Measurements from ENCODE around the gene FERMT2. TPM values are rescaled to one million over a fixed set of nuclear protein-coding genes. Genes with fewer than 3 reads are reported as not detected.

FERMT2 gene
- total RNA-seq, 2 experiments from 2014 or later = 0.14 to 0.23 TPM

GRCh38 chr14:52951681-52952554, 1.1 kb upstream of the FERMT2 start:
- no peak for DNase-seq
- no peak for ATAC-seq (ENCODE audit: low read depth)
- Mint-ChIP-seq H3K4me3 (peak overlapping the region; percentile 22), H3K4me1 (peaks cover 17% of the 10 kb centered on the region), H3K27ac (no peak overlapping the region), H3K9me3 (no peaks in the 10 kb centered on the region), H3K27me3 (peaks cover 60% of the 10 kb centered on the region), H3K36me3 (no peaks in the 10 kb centered on the region)
- POLR2A ChIA-PET = no interaction called here

- no peaks in the 10 kb centered on the region for H3K36me3 Mint-ChIP-seq
These were observed 396 bp downstream of the FERMT2 start for GRCh38 chr14:52950410-52950897.

GRCh38 chr14:52949711-52950409, 990 bp downstream of the FERMT2 start:
- peaks cover 68% of the 10 kb centered on the region for H3K27me3 Mint-ChIP-seq
- ATAC-seq (ENCODE audit: low read depth) (no peak), DNase-seq (no peak)
- peaks cover 17% of the 10 kb centered on the region for H3K4me1 Mint-ChIP-seq
- H3K4me3 Mint-ChIP-seq = peak overlapping the region; percentile 88
- no peaks in the 10 kb centered on the region for H3K36me3 Mint-ChIP-seq
- no peaks in the 10 kb centered on the region for H3K9me3 Mint-ChIP-seq
- POLR2A ChIA-PET = no interaction called here
- no peak overlapping the region for H3K27ac Mint-ChIP-seq

More at GRCh38 chr14:52950410-52950897, 396 bp downstream of the FERMT2 start:
- DNase-seq (peak; percentile 52), ATAC-seq (ENCODE audit: low read depth) (peak; percentile 66)
- Mint-ChIP-seq H3K4me3 (peak overlapping the region; percentile 88), H3K4me1 (peaks cover 17% of the 10 kb centered on the region), H3K27ac (no peak overlapping the region), H3K27me3 (peaks cover 67% of the 10 kb centered on the region), H3K9me3 (no peaks in the 10 kb centered on the region)
- POLR2A ChIA-PET = no interaction called here

- Mint-ChIP-seq H3K27ac (no peak overlapping the region), H3K4me3 (peak overlapping the region; percentile 88), H3K4me1 (peaks cover 17% of the 10 kb centered on the region), H3K36me3 (no peaks in the 10 kb centered on the region), H3K27me3 (peaks cover 67% of the 10 kb centered on the region), H3K9me3 (no peaks in the 10 kb centered on the region)
- DNase-seq (no peak), ATAC-seq (ENCODE audit: low read depth) (no peak)
- POLR2A ChIA-PET = interaction anchor here (1.1 kb wide), 1 partner anchor 21 kb away, joined by 3 read pairs; no protein-coding TSS in a partner anchor
These were observed 1.6 kb downstream of the FERMT2 start for GRCh38 chr14:52949249-52949648.

GRCh38 chr14:52948836-52949235, 2.0 kb downstream of the FERMT2 start:
- DNase-seq (no peak), ATAC-seq (ENCODE audit: low read depth) (no peak)
- Mint-ChIP-seq H3K9me3 (no peaks in the 10 kb centered on the region), H3K4me1 (peaks cover 17% of the 10 kb centered on the region), H3K4me3 (no peak overlapping the region), H3K27ac (no peak overlapping the region), H3K27me3 (peaks cover 66% of the 10 kb centered on the region), H3K36me3 (no peaks in the 10 kb centered on the region)
- POLR2A ChIA-PET = interaction anchor here (1.1 kb wide), 1 partner anchor 22 kb away, joined by 3 read pairs; no protein-coding TSS in a partner anchor

GRCh38 chr14:52948039-52948438, 2.8 kb downstream of the FERMT2 start:
- POLR2A ChIA-PET = no interaction called here

GRCh38 chr14:52944254-52944653, 6.6 kb downstream of the FERMT2 start:
- no peaks in the 10 kb centered on the region for H3K9me3 Mint-ChIP-seq
- DNase-seq (no peak), ATAC-seq (ENCODE audit: low read depth) (no peak)
- H3K4me1 Mint-ChIP-seq = peaks cover 2% of the 10 kb centered on the region
- no peak overlapping the region for H3K27ac Mint-ChIP-seq
- H3K4me3 Mint-ChIP-seq = no peak overlapping the region
- H3K27me3 Mint-ChIP-seq = peaks cover 47% of the 10 kb centered on the region
- POLR2A ChIA-PET = no interaction called here
- H3K36me3 Mint-ChIP-seq = no peaks in the 10 kb centered on the region

More at GRCh38 chr14:52948039-52948438, 2.8 kb downstream of the FERMT2 start:
- H3K4me1 Mint-ChIP-seq = peaks cover 17% of the 10 kb centered on the region
- no peak for DNase-seq
- H3K9me3 Mint-ChIP-seq = no peaks in the 10 kb centered on the region
- no peak overlapping the region for H3K27ac Mint-ChIP-seq
- H3K4me3 Mint-ChIP-seq = no peak overlapping the region
- H3K27me3 Mint-ChIP-seq = peaks cover 63% of the 10 kb centered on the region
- no peak for ATAC-seq (ENCODE audit: low read depth)
- no peaks in the 10 kb centered on the region for H3K36me3 Mint-ChIP-seq

- Mint-ChIP-seq H3K9me3 (no peaks in the 10 kb centered on the region), H3K4me1 (no peaks in the 10 kb centered on the region), H3K4me3 (no peak overlapping the region), H3K27me3 (peaks cover 26% of the 10 kb centered on the region), H3K27ac (no peak overlapping the region), H3K36me3 (no peaks in the 10 kb centered on the region)
- no peak for ATAC-seq (ENCODE audit: low read depth)
- POLR2A ChIA-PET = no interaction called here
- DNase-seq = no peak
These were observed 11.4 kb downstream of the FERMT2 start for GRCh38 chr14:52939427-52939826.

GRCh38 chr14:52937869-52938268, 13.0 kb downstream of the FERMT2 start:
- DNase-seq (no peak), ATAC-seq (ENCODE audit: low read depth) (no peak)
- H3K9me3 Mint-ChIP-seq = no peaks in the 10 kb centered on the region
- no peak overlapping the region for H3K4me3 Mint-ChIP-seq
- peaks cover 24% of the 10 kb centered on the region for H3K27me3 Mint-ChIP-seq
- no peaks in the 10 kb centered on the region for H3K36me3 Mint-ChIP-seq
- POLR2A ChIA-PET = no interaction called here
- no peaks in the 10 kb centered on the region for H3K4me1 Mint-ChIP-seq
- no peak overlapping the region for H3K27ac Mint-ChIP-seq

- ATAC-seq (ENCODE audit: low read depth) (no peak), DNase-seq (no peak)
- H3K36me3 Mint-ChIP-seq = no peaks in the 10 kb centered on the region
- no peaks in the 10 kb centered on the region for H3K9me3 Mint-ChIP-seq
- POLR2A ChIA-PET = no interaction called here
- H3K27ac Mint-ChIP-seq = no peak overlapping the region
- no peaks in the 10 kb centered on the region for H3K4me1 Mint-ChIP-seq
- peaks cover 24% of the 10 kb centered on the region for H3K27me3 Mint-ChIP-seq
- H3K4me3 Mint-ChIP-seq = no peak overlapping the region
These were observed 13.5 kb downstream of the FERMT2 start for GRCh38 chr14:52937306-52937705.

GRCh38 chr14:52936437-52936836, 14.4 kb downstream of the FERMT2 start:
- no peak for ATAC-seq (ENCODE audit: low read depth)
- H3K36me3 Mint-ChIP-seq = no peaks in the 10 kb centered on the region
- POLR2A ChIA-PET = no interaction called here
- no peaks in the 10 kb centered on the region for H3K9me3 Mint-ChIP-seq
- H3K4me3 Mint-ChIP-seq = no peak overlapping the region
- no peak for DNase-seq
- H3K27ac Mint-ChIP-seq = no peak overlapping the region
- no peaks in the 10 kb centered on the region for H3K4me1 Mint-ChIP-seq
- peaks cover 24% of the 10 kb centered on the region for H3K27me3 Mint-ChIP-seq

- ATAC-seq (ENCODE audit: low read depth) (no peak), DNase-seq (no peak)
- Mint-ChIP-seq H3K4me3 (no peak overlapping the region), H3K9me3 (no peaks in the 10 kb centered on the region), H3K27ac (no peak overlapping the region), H3K36me3 (no peaks in the 10 kb centered on the region), H3K4me1 (no peaks in the 10 kb centered on the region), H3K27me3 (peaks cover 20% of the 10 kb centered on the region)
- POLR2A ChIA-PET = no interaction called here
These were observed 15.0 kb downstream of the FERMT2 start for GRCh38 chr14:52935833-52936232.

- Mint-ChIP-seq H3K27me3 (peaks cover 14% of the 10 kb centered on the region), H3K36me3 (no peaks in the 10 kb centered on the region), H3K4me3 (no peak overlapping the region), H3K4me1 (no peaks in the 10 kb centered on the region), H3K9me3 (no peaks in the 10 kb centered on the region), H3K27ac (no peak overlapping the region)
- POLR2A ChIA-PET = no interaction called here
- DNase-seq = no peak
- no peak for ATAC-seq (ENCODE audit: low read depth)
These were observed 16.1 kb downstream of the FERMT2 start for GRCh38 chr14:52934762-52935161.

Measured in activated naive CD8-positive, alpha-beta T cell treated with anti-CD3 and anti-CD28 coated beads, Interleukin-2, amount 10 ng/mL, durations not matched to agents 7 days and 5 days (primary cell).